IMR-90 (cell line): ENCODE results near the gene FUCA2. TPM values are rescaled to one million over a fixed set of nuclear protein-coding genes. Genes with fewer than 3 reads are reported as not detected.

Experiments used
- ATAC-seq: fragments of 200-7000 bp; cut with Tn5 transposase; 2 replicates; pipeline ENCODE4 v1.9.1; 2020; ENCODE audit warnings: low read depth, mild to moderate bottlenecking, moderate library complexity
- BruUV-seq: library from RNA; stranded (reverse); fragments of 400-500 nt; replicated peaks from 2 replicates; lab custom pipeline; 2021; lab: Mats Ljungman, UMichigan
- CTCF ChIA-PET: fragments of 300-600 bp; formaldehyde crosslinking; extraction: SDS; loops from one replicate; lab custom pipeline; 2021; ENCODE audit warnings: antibody characterized with exemption; lab: Yijun Ruan, JAX
- POLR2A ChIA-PET: fragments of 300-600 bp; sonication (Branson Sonifier 250); formaldehyde crosslinking; loops from one replicate; lab custom pipeline; 2022; ENCODE audit warnings: antibody characterized with exemption; ENCODE audit not compliant: unreplicated experiment; lab: Charles Lee
- DNase-seq: peaks from one replicate; pipeline ENCODE4 v3.0.0; 2013
- H2AFZ ChIP-seq: replicated peaks from 2 replicates; pipeline ENCODE3; 2013; ENCODE audit warnings: low read length, mild to moderate bottlenecking; ENCODE audit not compliant: poor library complexity
- H2AK5ac ChIP-seq: 2 replicates; pipeline ENCODE4 v1.6.1; 2013; ENCODE audit warnings: low read depth, low read length, inconsistent platforms
- H2AK9ac ChIP-seq: replicated peaks from 2 replicates; pipeline ENCODE3; 2013; ENCODE audit warnings: mild to moderate bottlenecking, low read depth, low read length, moderate library complexity; ENCODE audit not compliant: poor library complexity
- H2BK120ac ChIP-seq: 2 replicates; pipeline ENCODE4 v1.6.1; 2013; ENCODE audit warnings: low read depth, low read length, inconsistent platforms
- H2BK15ac ChIP-seq: 3 replicates; pipeline ENCODE4 v1.6.1; 2013; ENCODE audit warnings: low read depth, low read length, inconsistent platforms
- H2BK20ac ChIP-seq: 2 replicates; pipeline ENCODE4 v1.6.1; 2013; ENCODE audit warnings: low read depth, mild to moderate bottlenecking, inconsistent platforms, low read length, moderate library complexity
- H2BK5ac ChIP-seq: 2 replicates; pipeline ENCODE4 v1.6.1; 2013; ENCODE audit warnings: mild to moderate bottlenecking, low read depth, low read length, inconsistent platforms; ENCODE audit not compliant: poor library complexity, severe bottlenecking
- H3K14ac ChIP-seq: replicated peaks from 2 replicates; pipeline ENCODE4 v1.6.1; 2013; ENCODE audit warnings: low read depth, low read length, inconsistent platforms
- H3K18ac ChIP-seq: 2 replicates; pipeline ENCODE4 v1.6.1; 2013; ENCODE audit warnings: low read depth, low read length, control low read depth
- H3K23ac ChIP-seq: 2 replicates; pipeline ENCODE4 v1.6.1; 2013; ENCODE audit warnings: low read depth, low read length, inconsistent platforms
- H3K27ac ChIP-seq: 2 replicates; pipeline ENCODE4 v1.5.1; 2013; ENCODE audit warnings: mild to moderate bottlenecking, control low read depth, low read length; ENCODE audit not compliant: insufficient read depth
- H3K27me3 ChIP-seq: 2 replicates; pipeline ENCODE4 v1.6.1; 2013; ENCODE audit warnings: low read length; ENCODE audit not compliant: control insufficient read depth, insufficient read depth
- H3K36me3 ChIP-seq: 2 replicates; pipeline ENCODE4 v1.6.1; 2013; ENCODE audit warnings: low read length, mixed read lengths; ENCODE audit not compliant: control insufficient read depth, insufficient read depth
- H3K4ac ChIP-seq: 2 replicates; pipeline ENCODE4 v1.6.1; 2013; ENCODE audit warnings: low read depth, low read length, inconsistent platforms
- H3K4me1 ChIP-seq: 2 replicates; pipeline ENCODE4 v1.6.1; 2013; ENCODE audit warnings: low read length, mixed read lengths; ENCODE audit not compliant: control insufficient read depth, insufficient read depth
- H3K4me2 ChIP-seq: 2 replicates; pipeline ENCODE4 v1.6.1; 2013; ENCODE audit warnings: low read depth, mild to moderate bottlenecking, control low read depth, low read length, moderate library complexity
- H3K4me3 ChIP-seq: 2 replicates; pipeline ENCODE4 v1.5.1; 2013; ENCODE audit warnings: low read depth, mild to moderate bottlenecking, control low read depth, low read length, moderate library complexity; ENCODE audit not compliant: insufficient read depth
- H3K56ac ChIP-seq: 2 replicates; pipeline ENCODE4 v1.6.1; 2013; ENCODE audit warnings: low read length, inconsistent platforms; ENCODE audit not compliant: insufficient read depth; ENCODE audit errors: extremely low read depth
- H3K79me1 ChIP-seq, 2 experiments: 2 replicates each; pipeline ENCODE4 v1.6.1; 2013; ENCODE audit warnings: low read length in 2 of 2, inconsistent platforms in 1 of 2, low read depth in 1 of 2
- H3K9ac ChIP-seq: 2 replicates; pipeline ENCODE4 v1.6.1; 2013; ENCODE audit warnings: low read depth, low read length, control low read depth
- H3K9me1 ChIP-seq: 2 replicates; pipeline ENCODE4 v1.6.1; 2013; ENCODE audit warnings: low read length, inconsistent platforms; ENCODE audit not compliant: insufficient read depth
- H3K9me3 ChIP-seq: 2 replicates; pipeline ENCODE4 v1.6.1; 2013; ENCODE audit warnings: low read length; ENCODE audit not compliant: control insufficient read depth, insufficient read depth
- H4K20me1 ChIP-seq: 2 replicates; pipeline ENCODE4 v1.6.1; 2013; ENCODE audit warnings: low read length, inconsistent platforms; ENCODE audit not compliant: insufficient read depth
- H4K5ac ChIP-seq: 2 replicates; pipeline ENCODE4 v1.6.1; 2013; ENCODE audit warnings: mild to moderate bottlenecking, low read depth, low read length, control low read depth
- H4K8ac ChIP-seq, 2 experiments: 2 replicates each; pipeline ENCODE4 v1.6.1; 2013; ENCODE audit warnings: low read depth in 2 of 2, low read length in 2 of 2, control low read depth in 1 of 2, inconsistent platforms in 1 of 2
- H4K91ac ChIP-seq: 2 replicates; pipeline ENCODE4 v1.6.1; 2013; ENCODE audit warnings: low read depth, low read length, inconsistent platforms; ENCODE audit not compliant: insufficient read depth
- RCOR1 ChIP-seq: IDR thresholded peaks from 2 replicates; pipeline ENCODE4 v1.6.1; 2012; ENCODE audit warnings: mild to moderate bottlenecking, low read length, improper control_type of control experiment; ENCODE audit not compliant: insufficient replicate concordance
- WGBS, 2 experiments: methylation state at CpG; one replicate each; pipeline versions ENCODE4 v1.1.5 to v1.1.7; 2013; ENCODE audit warnings: missing lambda C conversion rate in 2 of 2; ENCODE audit not compliant: insufficient read length in 1 of 2; ENCODE audit errors: extremely low coverage in 2 of 2; 5-methylcytosine and 5-hydroxymethylcytosine counted together
- dilution Hi-C: fragments of 300-500 bp; cut with HindIII; formaldehyde crosslinking; loops from one replicate; pipeline ENCODE4 v1.14.3; 2018; ENCODE audit warnings: low sequenced_read_pairs; ENCODE audit not compliant: unreplicated experiment
- in situ Hi-C: fragments of 300-500 bp; cut with MboI; formaldehyde crosslinking; loops from 3 replicates; pipeline ENCODE4 v1.14.3; 2019; ENCODE audit warnings: low sequenced_read_pairs, inconsistent platforms, mixed read lengths
- intact Hi-C: fragments of 100-400 bp; cut with micrococcal nuclease; formaldehyde crosslinking; loops from 2 replicates; pipeline ENCODE4 v1.10.0; 2022
- polyA plus RNA-seq, 3 experiments: library from polyadenylated mRNA; depleted of rRNA; stranded (reverse); fragments of >200 nt; gene quantifications; 2 replicates each; pipeline ENCODE4 v1.2.3, GENCODE V29; 2012; ENCODE audit warnings: low replicate concordance in 1 of 3
- total RNA-seq: library from RNA; depleted of rRNA; stranded (reverse); fragments of >200 nt; gene quantifications from 2 replicates; pipeline ENCODE4 v1.2.3, GENCODE V29; 2012

FUCA2 gene
- total and polyA plus RNA-seq, 2 of the 4 experiments (the other 2 are of a cell fraction): 44.1 to 47.4 TPM

DNA sequence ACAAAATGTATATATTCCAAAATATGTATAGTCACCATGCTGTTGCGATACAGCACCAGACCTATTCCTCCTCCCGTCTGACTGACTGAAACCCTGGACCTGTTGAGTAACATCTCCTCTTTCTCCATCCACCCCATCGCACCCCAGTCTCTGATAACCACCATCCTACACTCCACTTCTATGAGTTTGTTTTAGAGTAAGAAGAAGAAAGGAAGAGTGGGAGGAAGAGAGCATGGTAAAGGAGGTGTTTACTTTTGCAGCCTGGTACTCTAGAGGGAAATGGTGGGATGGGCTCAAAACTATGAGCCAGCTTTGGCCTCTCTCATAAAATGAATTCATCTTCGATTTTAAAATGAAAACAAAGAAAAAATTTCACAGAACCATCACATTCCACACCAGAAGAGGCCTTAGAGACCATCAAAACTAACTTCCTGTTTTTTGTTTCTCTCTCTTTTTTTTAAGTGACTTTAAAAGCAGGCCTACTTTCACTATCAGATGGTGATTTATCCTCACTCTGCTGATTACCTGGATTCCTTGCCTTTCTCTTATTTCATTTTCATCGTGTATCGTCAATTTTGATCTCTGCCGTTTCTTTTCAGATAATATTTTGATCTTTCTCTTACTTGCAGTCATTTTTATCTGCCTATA is 16.8 kb upstream of the FUCA2 start:
- no peak overlapping the region for H2BK5ac ChIP-seq
- ATAC-seq: no peak
- H3K9ac ChIP-seq: no peak overlapping the region
- H3K79me1 ChIP-seq: no peaks in the 10 kb centered on the region
- H2AK5ac ChIP-seq: no peak overlapping the region
- no peak overlapping the region for H3K4ac ChIP-seq
- 0 out of 2 replicates have a peak overlapping the region, but pooled peaks have one; percentile 51 for H2BK20ac ChIP-seq
- H4K20me1 ChIP-seq: no peaks in the 10 kb centered on the region
- no peak overlapping the region for H3K14ac ChIP-seq
- no peak overlapping the region for H3K18ac ChIP-seq
- no peak for DNase-seq
- H2BK120ac ChIP-seq: no peak overlapping the region
- H4K5ac ChIP-seq: no peak overlapping the region
- dilution Hi-C loops (no loop called here), intact Hi-C loops (no loop called here), in situ Hi-C loops (no loop called here)
- ChIA-PET CTCF (interaction anchor here (0.7 kb wide), 1 partner anchor 248 kb away, joined by 3 read pairs; no protein-coding TSS in a partner anchor), POLR2A (no interaction called here)
- no peak overlapping the region for H3K4me3 ChIP-seq
- H3K36me3 ChIP-seq: no peaks in the 10 kb centered on the region
- no peak overlapping the region for H3K4me2 ChIP-seq
- H3K9me1 ChIP-seq: no peaks in the 10 kb centered on the region
- H2BK15ac ChIP-seq: no peak overlapping the region
- H3K23ac ChIP-seq: no peak overlapping the region
- H4K8ac ChIP-seq: peak overlapping the region in 1 of 2 experiments; percentile 58; a peak in 1 of 4 replicates
- H3K9me3 ChIP-seq: no peaks in the 10 kb centered on the region
- peaks cover 9% of the 10 kb centered on the region for H3K27me3 ChIP-seq
- 60% methylated on average over 1 of the region's 7 CpGs; no CpG with 5 or more reads in 1 of the 2 experiments for WGBS, 2 experiments
- H4K91ac ChIP-seq: no peak overlapping the region
- H3K27ac ChIP-seq: no peak overlapping the region
- H2AK9ac ChIP-seq: no peak overlapping the region
- no peak overlapping the region for H3K56ac ChIP-seq
- TF ChIP-seq RCOR1: no peak
- H2AFZ ChIP-seq: peak overlapping the region; percentile 70
- H3K4me1 ChIP-seq: peaks cover 2% of the 10 kb centered on the region; the same call in 1 of the 2 replicates
- no TSS peak for BruUV-seq
